Activated T-cell treated with anti-CD3 and anti-CD28 coated beads, Interleukin-2, amount 50 U/mL, for 24 hours (primary cell): ENCODE data around the gene SP110.
"Not testable (repeated sequence)": the region's sequence is repeated elsewhere in the genome, so short reads cannot be mapped to it uniquely, and the experiment has no call there.

Experiments used
- DNase-seq: peaks from one replicate; pipeline ENCODE4 v3.0.0-alpha.2; 2020
- H3K27ac Mint-ChIP-seq: 2 replicates; pipeline ENCODE4 v1.8.0; 2020; ENCODE audit warnings: mild to moderate bottlenecking, mixed read lengths
- H3K27me3 Mint-ChIP-seq: 2 replicates; pipeline ENCODE4 v1.8.0; 2020; ENCODE audit warnings: mixed read lengths
- H3K36me3 Mint-ChIP-seq: 2 replicates; pipeline ENCODE4 v1.8.0; 2020; ENCODE audit warnings: low read depth, mixed read lengths
- H3K4me1 Mint-ChIP-seq: 2 replicates; pipeline ENCODE4 v1.8.0; 2020; ENCODE audit warnings: low read depth, mixed read lengths
- H3K4me3 Mint-ChIP-seq: 2 replicates; pipeline ENCODE4 v1.8.0; 2020; ENCODE audit warnings: mild to moderate bottlenecking, moderate library complexity, mixed read lengths
- H3K9me3 Mint-ChIP-seq: 2 replicates; pipeline ENCODE4 v1.8.0; 2020; ENCODE audit warnings: mixed read lengths

Gene SP110

DNA sequence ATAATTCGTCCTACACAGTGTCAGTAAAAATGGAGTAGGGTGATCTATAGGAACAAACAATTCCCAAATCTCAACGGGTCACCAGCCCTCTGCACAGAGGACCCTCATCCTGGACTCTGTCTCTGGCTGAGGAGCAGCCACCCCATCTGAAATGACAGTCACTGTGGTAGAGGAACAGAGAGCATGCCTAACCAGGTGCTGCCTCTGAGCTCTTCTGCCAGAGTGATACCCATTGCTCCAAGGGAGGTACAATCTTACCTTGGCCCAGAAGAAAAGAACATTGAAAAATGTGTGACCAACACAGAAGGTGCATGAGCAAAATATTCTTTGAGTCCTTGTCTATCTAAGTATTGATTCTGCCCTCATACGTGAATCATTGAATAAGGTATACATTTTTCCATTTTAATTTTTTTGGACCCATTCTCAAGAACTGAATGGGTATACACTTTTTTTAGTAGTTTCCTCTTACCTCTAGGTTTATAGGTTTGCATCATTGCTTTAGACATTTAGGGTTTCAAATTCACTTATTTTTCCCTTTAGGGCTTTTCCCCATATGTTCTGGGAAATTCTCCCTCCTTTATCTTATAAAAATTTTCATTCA lies 14.4 kb upstream of the SP110 start:
- no peak for DNase-seq
- peak overlapping the region; percentile 95 for H3K27ac Mint-ChIP-seq
- no peaks in the 10 kb centered on the region for H3K27me3 Mint-ChIP-seq
- peak overlapping the region; percentile 58 for H3K4me3 Mint-ChIP-seq
- no peaks in the 10 kb centered on the region for H3K9me3 Mint-ChIP-seq
- peaks cover 80% of the 10 kb centered on the region for H3K36me3 Mint-ChIP-seq
- peaks cover 59% of the 10 kb centered on the region for H3K4me1 Mint-ChIP-seq

DNA sequence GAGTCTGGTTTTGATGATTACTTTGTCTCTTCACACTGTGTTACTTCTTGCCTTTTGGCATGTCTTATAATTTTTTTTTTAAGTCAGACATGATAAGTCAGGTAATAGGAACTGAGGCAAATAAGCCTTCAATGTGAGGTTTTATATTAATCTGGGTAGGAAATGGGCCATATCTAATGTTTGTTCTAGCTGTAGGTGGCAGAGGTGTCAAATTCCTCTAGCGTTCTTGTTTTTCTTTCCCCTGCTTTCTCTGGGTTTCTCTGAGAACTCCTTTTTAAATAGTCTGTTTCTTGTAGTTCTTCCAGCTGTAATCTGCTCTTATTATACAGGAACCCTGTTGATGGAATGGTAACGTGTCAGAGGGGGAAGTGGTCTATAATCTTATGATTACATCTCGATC lies 11.5 kb upstream of the SP110 start:
- H3K9me3 Mint-ChIP-seq, result no peaks in the 10 kb centered on the region
- H3K27ac Mint-ChIP-seq, result peak overlapping the region; percentile 83
- H3K4me1 Mint-ChIP-seq, result peaks cover 73% of the 10 kb centered on the region
- DNase-seq, result no peak
- no peaks in the 10 kb centered on the region for H3K27me3 Mint-ChIP-seq
- peaks cover 71% of the 10 kb centered on the region for H3K36me3 Mint-ChIP-seq
- peak overlapping the region; percentile 87 for H3K4me3 Mint-ChIP-seq

DNA sequence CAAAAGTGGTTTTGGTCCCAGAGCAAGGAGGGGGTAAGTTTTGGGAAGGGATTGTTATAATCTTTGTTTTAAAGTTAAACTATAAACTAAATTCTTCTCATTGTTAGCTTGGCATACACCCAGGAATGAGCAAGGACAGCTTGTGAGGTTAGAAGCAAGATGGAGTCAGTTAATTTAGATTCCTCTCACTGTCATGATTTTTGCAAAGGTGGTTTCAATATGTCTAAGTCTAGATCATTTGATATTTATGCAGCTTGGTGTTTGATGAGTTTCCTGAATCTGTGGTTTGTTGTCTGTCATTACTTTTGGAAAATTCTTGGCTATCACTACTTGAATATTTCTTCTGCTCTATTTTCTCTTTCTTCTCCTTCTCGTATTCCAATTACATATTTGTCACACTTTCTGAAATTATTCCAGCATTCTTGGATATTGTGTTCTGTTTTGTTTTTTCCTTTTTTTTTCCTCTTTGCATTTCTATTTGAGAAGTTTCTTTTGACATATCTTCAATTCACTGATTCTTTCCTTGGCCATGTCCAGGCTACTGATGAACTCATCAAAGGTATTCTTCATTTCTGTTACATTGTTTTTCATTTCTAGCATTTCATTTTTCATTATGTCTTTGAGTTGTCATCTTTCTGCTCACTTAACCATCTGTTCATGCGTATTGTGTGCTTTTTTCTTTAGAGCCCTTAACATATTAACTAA lies 10.9 kb upstream of the SP110 start:
- Mint-ChIP-seq H3K27ac (peak overlapping the region; percentile 83), H3K4me3 (peak overlapping the region; percentile 87), H3K36me3 (peaks cover 70% of the 10 kb centered on the region), H3K4me1 (peaks cover 72% of the 10 kb centered on the region), H3K27me3 (no peaks in the 10 kb centered on the region), H3K9me3 (no peaks in the 10 kb centered on the region)
- no peak for DNase-seq

DNA sequence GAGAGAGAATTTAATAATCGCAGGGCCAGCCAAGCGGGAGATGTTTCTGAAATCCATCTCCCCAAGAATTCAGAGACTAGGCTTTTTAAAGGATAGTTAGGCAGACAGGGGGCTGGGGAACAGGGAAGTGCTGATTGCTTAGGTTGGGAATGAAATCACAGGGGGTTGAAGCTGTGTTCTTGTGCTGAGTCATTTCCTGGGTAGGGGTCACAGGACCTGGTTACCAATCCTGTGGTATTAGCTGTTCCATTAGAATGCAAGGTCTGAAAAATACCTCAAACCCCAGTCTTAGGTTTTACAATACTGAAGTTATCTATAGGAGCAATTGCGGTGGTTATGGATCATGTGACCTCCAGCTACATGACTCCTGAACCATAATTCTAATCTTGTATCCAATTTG lies 10.3 kb upstream of the SP110 start:
- DNase-seq, result no peak
- H3K27ac Mint-ChIP-seq, result peak overlapping the region; percentile 83
- H3K9me3 Mint-ChIP-seq, result no peaks in the 10 kb centered on the region
- peaks cover 70% of the 10 kb centered on the region for H3K36me3 Mint-ChIP-seq
- peaks cover 71% of the 10 kb centered on the region for H3K4me1 Mint-ChIP-seq
- H3K4me3 Mint-ChIP-seq, result peak overlapping the region; percentile 87
- H3K27me3 Mint-ChIP-seq, result no peaks in the 10 kb centered on the region

DNA sequence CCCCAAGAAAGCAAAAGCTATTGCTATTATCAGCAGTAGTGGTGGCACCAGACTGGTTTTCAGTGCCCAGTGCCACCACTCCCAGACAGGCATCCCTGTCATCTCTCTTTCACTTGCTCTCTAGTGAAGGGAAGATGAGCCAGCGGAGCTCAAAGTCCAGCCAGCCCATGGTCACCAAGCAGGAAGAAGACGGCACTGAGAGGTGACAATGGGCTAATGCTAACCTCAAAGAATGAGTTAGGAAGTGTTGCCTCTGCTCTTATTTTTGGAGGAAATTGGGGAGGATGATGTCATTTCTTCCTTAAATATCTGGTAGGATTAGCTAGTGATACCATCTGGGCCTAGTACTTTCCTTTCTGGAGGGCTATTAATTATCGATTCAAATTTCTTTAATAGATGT lies 7.4 kb upstream of the SP110 start:
- Mint-ChIP-seq H3K27me3 (no peaks in the 10 kb centered on the region), H3K4me3 (peak overlapping the region; percentile 87), H3K9me3 (no peaks in the 10 kb centered on the region), H3K4me1 (peaks cover 78% of the 10 kb centered on the region), H3K36me3 (peaks cover 63% of the 10 kb centered on the region), H3K27ac (peak overlapping the region; percentile 89)
- DNase-seq, result no peak

GRCh38 chr2:230226051-230226551 lies 6.3 kb upstream of the SP110 start:
- Mint-ChIP-seq H3K9me3 (no peaks in the 10 kb centered on the region), H3K27me3 (no peaks in the 10 kb centered on the region), H3K4me3 (peak overlapping the region; percentile 91), H3K36me3 (peaks cover 52% of the 10 kb centered on the region), H3K4me1 (peaks cover 74% of the 10 kb centered on the region), H3K27ac (peak overlapping the region; percentile 98)
- DNase-seq, result no peak

DNA sequence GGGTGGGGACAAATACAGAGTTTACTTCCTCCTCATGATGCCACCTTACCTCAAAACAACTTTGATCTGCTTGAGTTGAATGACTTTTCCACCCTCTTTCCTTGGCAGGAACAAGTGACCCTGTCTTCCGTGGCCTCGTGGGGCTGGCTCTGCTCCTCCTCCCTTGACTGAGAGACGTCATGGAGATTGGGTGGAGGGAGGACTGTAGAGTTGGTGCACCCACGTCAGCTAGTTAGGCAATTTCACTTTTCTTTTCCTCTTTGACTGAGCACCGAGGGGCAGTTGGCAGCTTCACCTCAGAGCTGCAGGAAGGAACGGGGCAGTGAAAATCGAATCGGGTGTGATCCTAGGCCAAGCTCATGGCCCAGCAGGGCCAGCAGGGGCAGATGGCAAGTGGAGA lies 5.7 kb upstream of the SP110 start, which contains the start of gene SP140:
SP140 (plus strand) TSS at position 251 of the 400 bp plus-strand sequence; CDS start at position 360, 109 bp downstream.
- Mint-ChIP-seq H3K9me3 (no peaks in the 10 kb centered on the region), H3K27ac (peak within 1 kb of the TSS; percentile 98), H3K4me3 (peak within 1 kb of the TSS; percentile 91), H3K4me1 (peaks cover 69% of the 10 kb centered on the region), H3K27me3 (no peaks in the 10 kb centered on the region), H3K36me3 (peaks cover 45% of the 10 kb centered on the region)
- DNase-seq, result peak; percentile 73

DNA sequence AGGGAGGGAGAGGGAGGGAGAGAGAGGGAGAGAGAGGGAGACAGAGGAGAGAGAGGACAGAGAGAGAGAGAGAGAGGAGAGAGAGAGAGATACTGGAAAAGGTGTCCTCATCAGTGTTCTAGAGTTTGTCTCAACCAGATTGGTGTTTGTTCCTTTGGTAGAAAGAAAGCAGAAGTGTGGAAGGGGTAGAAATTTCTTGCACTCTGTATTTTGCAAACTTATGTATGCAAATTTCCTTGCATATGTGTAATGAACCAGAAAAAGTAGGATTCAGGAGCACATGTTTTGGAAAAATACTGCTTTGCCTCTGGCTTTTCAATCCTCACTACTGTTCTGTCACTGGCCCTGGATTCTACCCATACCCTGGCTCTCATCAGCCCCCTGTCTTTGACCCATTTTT lies 4.7 kb upstream of the SP110 start:
- peak overlapping the region; percentile 98 for H3K27ac Mint-ChIP-seq
- H3K36me3 Mint-ChIP-seq, result peaks cover 45% of the 10 kb centered on the region
- H3K4me3 Mint-ChIP-seq, result peak overlapping the region; percentile 91
- peaks cover 66% of the 10 kb centered on the region for H3K4me1 Mint-ChIP-seq
- no peak for DNase-seq
- H3K27me3 Mint-ChIP-seq, result no peaks in the 10 kb centered on the region
- no peaks in the 10 kb centered on the region for H3K9me3 Mint-ChIP-seq

GRCh38 chr2:230222829-230223228 lies 3.0 kb upstream of the SP110 start:
- H3K4me1 Mint-ChIP-seq, result peaks cover 65% of the 10 kb centered on the region
- peak overlapping the region; percentile 61 for H3K27ac Mint-ChIP-seq
- not testable (repeated sequence) for H3K27me3 Mint-ChIP-seq, H3K9me3 Mint-ChIP-seq, H3K4me3 Mint-ChIP-seq, DNase-seq
- H3K36me3 Mint-ChIP-seq, result peaks cover 46% of the 10 kb centered on the region

- Mint-ChIP-seq H3K36me3 (peaks cover 45% of the 10 kb centered on the region), H3K4me3 (no peak overlapping the region), H3K27me3 (no peaks in the 10 kb centered on the region), H3K4me1 (peaks cover 69% of the 10 kb centered on the region), H3K27ac (peak overlapping the region; percentile 66), H3K9me3 (no peaks in the 10 kb centered on the region)
- DNase-seq, result no peak
Measured at GRCh38 chr2:230221493-230221892, 1.7 kb upstream of the SP110 start.

GRCh38 chr2:230220347-230220969 lies 674 bp upstream of the SP110 start:
- peak overlapping the region; percentile 94 for H3K4me3 Mint-ChIP-seq
- H3K36me3 Mint-ChIP-seq, result peaks cover 36% of the 10 kb centered on the region
- H3K9me3 Mint-ChIP-seq, result no peaks in the 10 kb centered on the region
- no peaks in the 10 kb centered on the region for H3K27me3 Mint-ChIP-seq
- H3K27ac Mint-ChIP-seq, result peak overlapping the region; percentile 98
- H3K4me1 Mint-ChIP-seq, result peaks cover 75% of the 10 kb centered on the region
- DNase-seq, result no peak

DNA sequence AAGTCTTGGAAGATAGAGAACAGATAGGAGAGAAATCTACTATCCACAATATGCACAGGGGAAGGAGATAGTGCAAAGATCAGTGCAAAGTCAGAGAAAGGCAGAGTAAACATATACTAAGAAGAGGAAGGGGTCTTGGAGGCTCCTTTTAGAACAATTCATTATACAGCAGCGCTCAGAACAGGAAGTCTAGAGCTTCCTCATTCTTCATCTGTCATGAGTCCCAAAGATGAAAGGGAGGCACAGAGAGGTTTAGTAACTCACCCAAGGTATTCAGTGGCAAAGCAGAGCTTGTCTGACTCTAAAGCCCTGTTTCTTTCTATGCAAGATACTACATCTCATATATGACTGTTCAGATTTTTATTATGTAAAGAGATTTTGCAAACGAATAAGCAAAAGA lies 1.4 kb downstream of the SP110 start:
- no peak for DNase-seq
- H3K9me3 Mint-ChIP-seq, result no peaks in the 10 kb centered on the region
- peaks cover 67% of the 10 kb centered on the region for H3K4me1 Mint-ChIP-seq
- H3K27ac Mint-ChIP-seq, result peak overlapping the region; percentile 82
- peak overlapping the region; percentile 94 for H3K4me3 Mint-ChIP-seq
- no peaks in the 10 kb centered on the region for H3K27me3 Mint-ChIP-seq
- peaks cover 30% of the 10 kb centered on the region for H3K36me3 Mint-ChIP-seq

DNA sequence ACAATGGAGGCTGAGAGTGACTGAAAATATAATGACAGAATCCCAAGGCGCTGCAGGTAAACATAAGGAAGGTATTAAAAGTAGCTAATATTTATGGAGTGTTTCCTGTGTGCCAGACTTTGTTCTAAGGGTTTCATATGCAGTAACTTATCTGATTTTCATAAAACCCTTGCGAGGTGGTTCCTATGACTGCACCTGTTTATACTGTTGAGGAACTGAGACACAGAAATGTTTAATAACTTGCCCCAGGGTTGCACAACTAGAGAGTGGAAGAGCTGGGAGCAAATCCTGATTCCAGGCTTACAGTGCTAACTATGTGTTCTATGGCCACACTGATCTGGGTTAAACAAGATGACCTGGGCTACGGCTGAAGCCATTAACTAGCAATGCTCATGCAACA lies 2.4 kb downstream of the SP110 start:
- no peaks in the 10 kb centered on the region for H3K27me3 Mint-ChIP-seq
- no peaks in the 10 kb centered on the region for H3K9me3 Mint-ChIP-seq
- H3K27ac Mint-ChIP-seq, result peak overlapping the region; percentile 47
- H3K4me1 Mint-ChIP-seq, result peaks cover 58% of the 10 kb centered on the region
- H3K4me3 Mint-ChIP-seq, result peak overlapping the region; percentile 94
- no peak for DNase-seq
- H3K36me3 Mint-ChIP-seq, result peaks cover 30% of the 10 kb centered on the region

- Mint-ChIP-seq H3K4me1 (peaks cover 54% of the 10 kb centered on the region), H3K36me3 (peaks cover 30% of the 10 kb centered on the region), H3K4me3 (peak overlapping the region; percentile 94), H3K27ac (peak overlapping the region; percentile 16), H3K27me3 (no peaks in the 10 kb centered on the region), H3K9me3 (no peaks in the 10 kb centered on the region)
- no peak for DNase-seq
Measured at GRCh38 chr2:230216489-230216888, 3.3 kb downstream of the SP110 start.
